GM18867 (cell line): ENCODE results near the gene CYB561A3.
"Not testable (repeated sequence)": the region's sequence is repeated elsewhere in the genome, so short reads cannot be mapped to it uniquely, and the experiment has no call there.

Source experiments
- ATAC-seq: cut with Tn5 transposase; IDR thresholded peaks from one replicate; pipeline ENCODE4 v1.9.1; 2021; ENCODE audit warnings: mild to moderate bottlenecking, moderate library complexity; ENCODE audit not compliant: unreplicated experiment

The CYB561A3 gene, protein sequence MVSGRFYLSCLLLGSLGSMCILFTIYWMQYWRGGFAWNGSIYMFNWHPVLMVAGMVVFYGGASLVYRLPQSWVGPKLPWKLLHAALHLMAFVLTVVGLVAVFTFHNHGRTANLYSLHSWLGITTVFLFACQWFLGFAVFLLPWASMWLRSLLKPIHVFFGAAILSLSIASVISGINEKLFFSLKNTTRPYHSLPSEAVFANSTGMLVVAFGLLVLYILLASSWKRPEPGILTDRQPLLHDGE

DNA sequence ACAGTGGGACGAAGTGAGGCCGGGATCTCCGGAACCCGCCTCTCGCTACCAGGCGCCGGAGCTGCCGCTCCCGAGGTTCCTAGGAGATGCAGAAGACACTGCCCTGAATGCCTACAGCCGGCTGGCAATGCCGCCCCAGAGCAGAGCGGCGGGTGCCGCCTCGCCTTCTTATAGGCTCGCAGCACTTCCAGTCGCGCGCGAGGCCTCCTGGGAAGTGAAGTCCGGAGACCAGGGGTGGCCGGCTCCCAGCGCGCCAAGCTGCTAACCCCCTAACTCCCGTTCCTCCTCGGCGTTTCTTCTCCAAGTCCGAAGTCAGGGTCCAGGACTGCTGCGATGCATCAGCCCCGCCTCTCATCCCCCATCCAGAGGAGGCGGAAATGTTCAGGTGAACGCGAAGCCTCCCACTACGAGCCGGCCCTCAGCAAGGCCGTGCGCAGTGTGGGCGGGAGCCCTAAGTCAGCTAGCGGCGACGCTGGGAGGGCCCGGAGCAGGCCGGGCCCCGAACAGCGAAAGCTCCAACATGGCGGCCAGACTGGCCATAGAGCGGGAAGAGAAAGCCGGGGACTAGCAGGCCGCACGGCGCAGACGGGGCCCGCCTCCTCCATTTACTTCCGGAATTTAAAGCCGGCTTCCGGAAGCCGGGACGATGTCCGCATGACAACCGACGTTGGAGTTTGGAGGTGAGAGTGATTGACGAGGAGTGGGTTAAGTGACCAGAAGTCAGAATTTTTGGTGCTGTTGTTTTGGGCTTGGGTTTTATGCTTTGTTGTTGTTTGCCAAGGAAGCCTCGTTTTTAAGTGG lies at the start of gene CYB561A3, which contains the start of gene TMEM138:
CYB561A3 (minus strand) TSS at position 142 of the 801 bp plus-strand sequence. CDS start 5,169 bp downstream, outside the sequence.
TMEM138 (plus strand) TSS at position 634 of the 801 bp plus-strand sequence. CDS start 2,017 bp downstream, outside the sequence.
- ATAC-seq, result peak; percentile 80

GRCh38 chr11:61406991-61407728 lies 45.5 kb upstream of the CYB561A3 start:
- ATAC-seq, result no peak

- no peak for ATAC-seq
These were observed 44.4 kb upstream of the CYB561A3 start for GRCh38 chr11:61406067-61406466.

DNA sequence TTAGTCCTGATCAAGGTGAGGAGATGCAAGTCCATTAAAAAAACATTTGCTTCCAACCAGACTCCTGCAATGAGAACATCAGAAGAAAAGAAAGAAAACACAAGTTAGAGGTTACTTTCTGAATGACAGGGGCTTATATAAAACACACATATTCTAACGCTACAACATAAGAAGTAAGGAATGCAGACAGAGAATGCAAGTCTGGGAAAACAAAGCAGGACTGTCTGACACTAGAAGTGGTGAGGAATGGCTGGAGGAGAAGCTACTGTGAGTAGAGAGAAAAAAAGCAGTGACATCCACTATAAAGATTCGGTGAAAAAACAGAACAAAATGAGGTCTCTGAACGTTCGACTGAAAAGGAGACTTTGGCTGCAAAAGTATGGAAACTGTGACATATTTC lies 43.0 kb upstream of the CYB561A3 start:
- ATAC-seq, result no peak

GRCh38 chr11:61404103-61404502 lies 42.4 kb upstream of the CYB561A3 start:
- no peak for ATAC-seq

GRCh38 chr11:61403658-61404057 lies 42.0 kb upstream of the CYB561A3 start:
- ATAC-seq, result no peak

DNA sequence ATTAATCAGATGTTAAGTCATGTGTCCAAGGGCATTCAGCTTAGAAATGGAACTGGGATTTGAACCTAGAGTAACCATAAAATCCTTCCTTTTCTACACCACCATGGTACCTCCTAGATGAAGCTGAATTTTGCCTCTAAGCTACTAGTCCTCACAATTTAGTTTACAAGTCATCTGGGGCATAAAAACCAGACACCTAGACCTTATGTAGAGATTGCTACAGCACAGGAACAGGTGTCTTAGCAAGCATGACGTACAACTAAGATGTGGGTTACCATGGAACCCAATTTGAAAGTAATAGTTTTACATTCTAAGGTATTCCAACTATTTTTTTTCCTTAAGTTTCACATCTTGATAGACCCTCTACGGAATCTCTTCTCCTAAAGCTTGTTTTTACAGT lies 39.9 kb upstream of the CYB561A3 start:
- no peak for ATAC-seq

GRCh38 chr11:61401173-61401572 lies 39.5 kb upstream of the CYB561A3 start:
- ATAC-seq, result no peak

GRCh38 chr11:61392981-61393595 lies 31.4 kb upstream of the CYB561A3 start:
- ATAC-seq, result no peak

DNA sequence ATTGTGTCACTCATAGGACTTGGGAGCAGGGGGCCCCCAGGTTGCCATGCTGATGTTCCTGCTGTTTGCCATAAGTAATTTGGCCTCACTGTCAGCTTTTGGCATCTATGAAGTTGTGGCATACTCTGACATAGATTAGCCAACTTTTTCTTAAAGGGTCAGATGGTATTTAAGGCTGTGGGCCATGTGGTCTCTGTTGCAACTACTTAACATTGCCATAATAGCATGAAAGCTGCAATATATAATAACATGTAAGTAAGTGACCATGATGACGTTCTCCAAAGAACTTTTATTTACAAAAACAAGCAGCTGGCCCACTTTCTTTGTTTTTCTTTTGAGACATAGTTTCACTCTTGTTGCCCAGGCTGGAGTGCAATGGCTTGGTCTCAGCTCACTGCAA lies 28.5 kb upstream of the CYB561A3 start:
- ATAC-seq, result no peak

GRCh38 chr11:61384271-61385242 lies 22.9 kb upstream of the CYB561A3 start:
- ATAC-seq, result no peak

GRCh38 chr11:61383859-61384258 lies 22.2 kb upstream of the CYB561A3 start:
- ATAC-seq, result not testable (repeated sequence)

DNA sequence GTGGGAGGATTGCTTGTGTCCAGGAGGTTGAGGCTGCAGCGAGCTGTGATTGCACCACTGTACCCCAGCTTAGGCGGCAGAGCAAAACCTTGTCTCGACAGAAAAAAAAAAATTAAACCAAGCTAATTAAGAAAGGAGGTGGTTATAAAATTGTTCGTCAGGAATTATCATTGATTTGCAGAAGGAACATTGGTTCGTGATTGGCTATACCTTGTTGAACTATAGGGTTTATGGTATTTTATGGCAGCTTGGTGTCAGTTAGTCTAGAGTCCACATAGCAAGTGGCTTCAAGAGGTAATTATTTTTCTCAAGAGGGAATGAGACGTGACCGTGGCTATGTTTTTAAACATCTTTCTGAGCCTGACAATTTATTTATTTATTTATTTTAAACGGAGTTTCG lies 19.2 kb upstream of the CYB561A3 start:
- ATAC-seq, result no peak

GRCh38 chr11:61378713-61379313 lies 17.1 kb upstream of the CYB561A3 start:
- no peak for ATAC-seq

GRCh38 chr11:61377461-61378160 lies 15.9 kb upstream of the CYB561A3 start:
- ATAC-seq, result no peak

DNA sequence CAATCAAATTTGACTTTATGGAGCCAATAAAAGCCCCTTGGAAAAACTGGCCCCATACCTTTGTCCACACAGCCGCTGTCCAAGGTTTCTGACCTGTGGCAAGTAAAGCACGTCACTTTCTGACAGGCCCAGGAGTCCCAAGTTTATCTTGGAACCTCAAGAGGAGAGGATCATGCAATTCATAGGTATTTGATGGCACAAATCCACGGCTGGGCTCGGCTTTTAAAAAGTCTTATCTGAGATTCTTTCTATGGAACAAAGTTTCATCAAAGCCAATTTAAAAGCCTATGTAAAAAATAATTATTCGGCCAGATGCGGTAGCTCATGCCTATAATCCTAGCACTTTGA lies 14.1 kb upstream of the CYB561A3 start:
- ATAC-seq, result no peak

GRCh38 chr11:61372659-61373420 lies 11.2 kb upstream of the CYB561A3 start:
- ATAC-seq, result no peak

DNA sequence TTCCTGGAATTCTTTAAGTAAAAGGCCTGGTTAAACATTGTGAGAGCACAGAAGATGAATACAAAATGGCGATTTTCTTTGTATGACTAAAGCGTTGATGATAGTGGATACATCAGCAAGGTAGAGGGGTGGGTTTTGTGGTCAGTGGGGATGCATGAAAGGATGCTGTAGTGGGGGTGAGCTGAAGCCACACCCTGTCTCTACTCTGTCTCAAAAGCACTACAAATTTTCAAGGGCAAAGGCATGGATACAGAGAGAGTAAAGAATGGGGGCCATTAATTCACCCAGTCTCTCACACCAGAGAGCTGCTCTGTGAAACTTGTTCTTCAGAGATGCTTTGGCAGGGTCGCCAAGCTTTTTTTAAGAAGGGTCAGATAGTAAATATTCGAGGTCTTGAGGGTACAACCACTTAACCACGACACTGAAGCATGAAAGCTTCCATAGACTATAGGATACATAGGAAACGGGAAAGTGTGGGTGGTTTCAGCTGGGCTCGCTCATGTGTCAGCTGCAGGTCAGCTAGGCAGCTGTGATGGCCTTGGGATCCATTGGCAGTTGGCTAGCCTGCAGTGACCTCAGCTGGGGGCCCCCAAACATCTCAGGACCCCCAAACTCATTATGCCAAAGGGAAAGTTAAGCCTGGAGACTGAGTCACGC lies 8.8 kb upstream of the CYB561A3 start:
- ATAC-seq, result no peak
